Measurements from ENCODE around the gene DOK3. TPM values are rescaled to one million over a fixed set of nuclear protein-coding genes. Genes with fewer than 3 reads are reported as not detected.
A peak's percentile ranks its signal among the peaks of the same experiment; 100 is the strongest.

Gene DOK3
- total and polyA plus RNA-seq, 2 of the 13 experiments (the other 11 are each of a cell fraction or from before 2014, with no cell fraction given), result 1.4 to 1.5 TPM

DNA sequence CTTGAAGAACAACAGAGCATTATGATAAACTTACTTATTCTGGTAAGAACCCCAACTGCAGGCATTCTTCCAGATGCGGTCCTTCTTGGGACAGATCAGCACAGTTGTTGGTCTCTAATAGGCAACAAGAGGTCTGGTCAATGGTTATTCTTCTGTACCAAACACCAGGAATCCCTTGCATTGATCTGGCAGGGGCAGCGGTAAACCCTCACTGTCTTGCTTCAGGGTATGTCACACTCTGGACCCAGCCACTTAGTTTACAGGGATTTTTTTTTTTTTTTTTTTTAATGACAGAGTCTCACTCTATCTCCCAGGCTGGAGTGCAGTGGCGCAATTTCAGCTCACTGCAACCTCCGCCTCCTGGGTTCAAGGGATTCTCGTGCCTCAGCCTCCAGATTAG lies 46.0 kb upstream of the DOK3 start:
- ChIA-PET POLR2A (no interaction called here), CTCF (ENCODE audit: low intra/inter-chr PET ratio, low total read pairs) (no interaction called here)
- Histone ChIP-seq H3K9ac (ENCODE audit: insufficient read depth, low read depth, low read length) (no peak overlapping the region), H3K27me3 (ENCODE audit: control insufficient read depth in 1 of 2, insufficient read depth in 2 of 2, low read length in 2 of 2) (no peaks in the 10 kb centered on the region), H3K4me1 (ENCODE audit: insufficient read depth, low read length) (peaks cover 59% of the 10 kb centered on the region), H3K4me3 (replicated peaks in 1 of 3; ENCODE audit: insufficient read depth in 1 of 3, low read depth in 2 of 3, low read length in 3 of 3) (no peak overlapping the region), H4K20me1 (ENCODE audit: insufficient read depth, low read length) (peaks cover 7% of the 10 kb centered on the region; the same call in 1 of the 2 replicates), H3K79me2 (ENCODE audit: insufficient read depth, low read length) (peaks cover 39% of the 10 kb centered on the region), H3K4me2 (ENCODE audit: low read depth, low read length) (no peak overlapping the region), H2AFZ (ENCODE audit: low read length) (no peak overlapping the region), H3K36me3 (replicated peaks in 1 of 2; ENCODE audit: control insufficient read depth in 1 of 2, insufficient read depth in 2 of 2, low read length in 2 of 2) (peaks cover 4 to 12% of the 10 kb centered on the region in 2 experiments; a peak in 4 of 5 replicates), H3K27ac (ENCODE audit: extremely low read length, insufficient read depth, low read length) (no peak overlapping the region), H3K9me3 (ENCODE audit: low read length) (no peaks in the 10 kb centered on the region)
- TF ChIP-seq ZMYM2 (CRISPR knock-in tag; IDR thresholded peaks at IDR 0.05) (no peak), FIP1L1 (IDR thresholded peaks at IDR 0.05; ENCODE audit: borderline replicate concordance, insufficient read depth, low read depth, low read length) (no peak)
- TF ChIP-seq, protein P1, sequence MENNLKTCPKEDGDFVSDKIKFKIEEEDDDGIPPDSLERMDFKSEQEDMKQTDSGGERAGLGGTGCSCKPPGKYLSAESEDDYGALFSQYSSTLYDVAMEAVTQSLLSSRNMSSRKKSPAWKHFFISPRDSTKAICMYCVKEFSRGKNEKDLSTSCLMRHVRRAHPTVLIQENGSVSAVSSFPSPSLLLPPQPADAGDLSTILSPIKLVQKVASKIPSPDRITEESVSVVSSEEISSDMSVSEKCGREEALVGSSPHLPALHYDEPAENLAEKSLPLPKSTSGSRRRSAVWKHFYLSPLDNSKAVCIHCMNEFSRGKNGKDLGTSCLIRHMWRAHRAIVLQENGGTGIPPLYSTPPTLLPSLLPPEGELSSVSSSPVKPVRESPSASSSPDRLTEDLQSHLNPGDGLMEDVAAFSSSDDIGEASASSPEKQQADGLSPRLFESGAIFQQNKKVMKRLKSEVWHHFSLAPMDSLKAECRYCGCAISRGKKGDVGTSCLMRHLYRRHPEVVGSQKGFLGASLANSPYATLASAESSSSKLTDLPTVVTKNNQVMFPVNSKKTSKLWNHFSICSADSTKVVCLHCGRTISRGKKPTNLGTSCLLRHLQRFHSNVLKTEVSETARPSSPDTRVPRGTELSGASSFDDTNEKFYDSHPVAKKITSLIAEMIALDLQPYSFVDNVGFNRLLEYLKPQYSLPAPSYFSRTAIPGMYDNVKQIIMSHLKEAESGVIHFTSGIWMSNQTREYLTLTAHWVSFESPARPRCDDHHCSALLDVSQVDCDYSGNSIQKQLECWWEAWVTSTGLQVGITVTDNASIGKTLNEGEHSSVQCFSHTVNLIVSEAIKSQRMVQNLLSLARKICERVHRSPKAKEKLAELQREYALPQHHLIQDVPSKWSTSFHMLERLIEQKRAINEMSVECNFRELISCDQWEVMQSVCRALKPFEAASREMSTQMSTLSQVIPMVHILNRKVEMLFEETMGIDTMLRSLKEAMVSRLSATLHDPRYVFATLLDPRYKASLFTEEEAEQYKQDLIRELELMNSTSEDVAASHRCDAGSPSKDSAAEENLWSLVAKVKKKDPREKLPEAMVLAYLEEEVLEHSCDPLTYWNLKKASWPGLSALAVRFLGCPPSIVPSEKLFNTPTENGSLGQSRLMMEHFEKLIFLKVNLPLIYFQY (CRISPR knock-in tag; IDR thresholded peaks at IDR 0.05; ENCODE audit: borderline replicate concordance), result no peak
- FAIRE-seq (peak; percentile 18), ATAC-seq (no peak), DNase-seq (ENCODE audit: low spot score) (no peak)
- WGBS (ENCODE audit: low lambda C conversion rate), result 90% methylated on average over 5 of the region's 5 CpGs
- BruUV-seq (replicated peaks), result no TSS peak
- intact Hi-C loops (cut with micrococcal nuclease; ENCODE audit: unreplicated experiment), result loop anchor here (2.0 kb wide), 1 partner anchor 33 kb away; no protein-coding TSS in a partner anchor
- in situ Hi-C loops (cut with HindIII; ENCODE audit: extremely low pct_ligation_motif_present, low pct_unique_long_range_greater_than_20kb), result no loop called here

DNA sequence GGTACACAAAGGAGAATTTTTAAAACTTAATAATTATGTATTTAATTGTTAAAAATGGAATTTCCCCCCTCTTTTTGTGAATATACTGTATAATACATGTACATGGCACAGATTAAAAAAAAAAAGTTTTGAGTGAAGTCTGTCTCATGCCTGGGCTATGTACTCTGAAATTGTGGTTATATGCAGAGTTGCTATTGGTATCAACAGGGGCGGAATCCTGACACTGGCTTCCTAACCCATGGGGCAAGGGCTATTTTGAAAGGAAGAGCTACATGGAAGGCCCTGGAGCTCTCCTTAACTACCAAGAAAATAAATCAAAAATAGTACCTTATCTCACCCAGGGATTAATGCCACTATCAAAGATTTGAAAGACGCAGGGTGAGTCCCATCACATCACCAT lies 45.6 kb upstream of the DOK3 start:
- Histone ChIP-seq H3K79me2 (ENCODE audit: insufficient read depth, low read length) (peaks cover 43% of the 10 kb centered on the region), H3K9ac (ENCODE audit: insufficient read depth, low read depth, low read length) (no peak overlapping the region), H3K27ac (ENCODE audit: extremely low read length, insufficient read depth, low read length) (no peak overlapping the region), H3K9me3 (ENCODE audit: low read length) (no peaks in the 10 kb centered on the region), H3K4me3 (replicated peaks in 1 of 3; ENCODE audit: insufficient read depth in 1 of 3, low read depth in 2 of 3, low read length in 3 of 3) (peak overlapping the region in 2 of 3 experiments; percentile 39 to 96; a peak in 2 of 6 replicates), H4K20me1 (ENCODE audit: insufficient read depth, low read length) (peaks cover 7% of the 10 kb centered on the region; the same call in 1 of the 2 replicates), H3K4me1 (ENCODE audit: insufficient read depth, low read length) (peaks cover 59% of the 10 kb centered on the region), H3K4me2 (ENCODE audit: low read depth, low read length) (peak overlapping the region; percentile 88; the same call in 1 of the 2 replicates), H2AFZ (ENCODE audit: low read length) (peak overlapping the region; percentile 59), H3K36me3 (replicated peaks in 1 of 2; ENCODE audit: control insufficient read depth in 1 of 2, insufficient read depth in 2 of 2, low read length in 2 of 2) (peaks cover 5 to 16% of the 10 kb centered on the region in 2 experiments; a peak in 4 of 5 replicates), H3K27me3 (ENCODE audit: control insufficient read depth in 1 of 2, insufficient read depth in 2 of 2, low read length in 2 of 2) (no peaks in the 10 kb centered on the region)
- ATAC-seq (no peak), FAIRE-seq (no peak), DNase-seq (ENCODE audit: low spot score) (no peak)
- intact Hi-C loops (cut with micrococcal nuclease; ENCODE audit: unreplicated experiment) (no loop called here), in situ Hi-C loops (cut with HindIII; ENCODE audit: extremely low pct_ligation_motif_present, low pct_unique_long_range_greater_than_20kb) (no loop called here)
- CTCF ChIA-PET (ENCODE audit: low intra/inter-chr PET ratio, low total read pairs), result no interaction called here
- POLR2A ChIA-PET, result no interaction called here
- no TSS peak for BruUV-seq (replicated peaks)
- 97% methylated on average over 2 of the region's 2 CpGs for WGBS (ENCODE audit: low lambda C conversion rate)
- TF ChIP-seq, protein P2, sequence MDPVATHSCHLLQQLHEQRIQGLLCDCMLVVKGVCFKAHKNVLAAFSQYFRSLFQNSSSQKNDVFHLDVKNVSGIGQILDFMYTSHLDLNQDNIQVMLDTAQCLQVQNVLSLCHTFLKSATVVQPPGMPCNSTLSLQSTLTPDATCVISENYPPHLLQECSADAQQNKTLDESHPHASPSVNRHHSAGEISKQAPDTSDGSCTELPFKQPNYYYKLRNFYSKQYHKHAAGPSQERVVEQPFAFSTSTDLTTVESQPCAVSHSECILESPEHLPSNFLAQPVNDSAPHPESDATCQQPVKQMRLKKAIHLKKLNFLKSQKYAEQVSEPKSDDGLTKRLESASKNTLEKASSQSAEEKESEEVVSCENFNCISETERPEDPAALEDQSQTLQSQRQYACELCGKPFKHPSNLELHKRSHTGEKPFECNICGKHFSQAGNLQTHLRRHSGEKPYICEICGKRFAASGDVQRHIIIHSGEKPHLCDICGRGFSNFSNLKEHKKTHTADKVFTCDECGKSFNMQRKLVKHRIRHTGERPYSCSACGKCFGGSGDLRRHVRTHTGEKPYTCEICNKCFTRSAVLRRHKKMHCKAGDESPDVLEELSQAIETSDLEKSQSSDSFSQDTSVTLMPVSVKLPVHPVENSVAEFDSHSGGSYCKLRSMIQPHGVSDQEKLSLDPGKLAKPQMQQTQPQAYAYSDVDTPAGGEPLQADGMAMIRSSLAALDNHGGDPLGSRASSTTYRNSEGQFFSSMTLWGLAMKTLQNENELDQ (CRISPR knock-in tag; IDR thresholded peaks at IDR 0.05; ENCODE audit: borderline replicate concordance), result no peak
- TF ChIP-seq, protein P3, sequence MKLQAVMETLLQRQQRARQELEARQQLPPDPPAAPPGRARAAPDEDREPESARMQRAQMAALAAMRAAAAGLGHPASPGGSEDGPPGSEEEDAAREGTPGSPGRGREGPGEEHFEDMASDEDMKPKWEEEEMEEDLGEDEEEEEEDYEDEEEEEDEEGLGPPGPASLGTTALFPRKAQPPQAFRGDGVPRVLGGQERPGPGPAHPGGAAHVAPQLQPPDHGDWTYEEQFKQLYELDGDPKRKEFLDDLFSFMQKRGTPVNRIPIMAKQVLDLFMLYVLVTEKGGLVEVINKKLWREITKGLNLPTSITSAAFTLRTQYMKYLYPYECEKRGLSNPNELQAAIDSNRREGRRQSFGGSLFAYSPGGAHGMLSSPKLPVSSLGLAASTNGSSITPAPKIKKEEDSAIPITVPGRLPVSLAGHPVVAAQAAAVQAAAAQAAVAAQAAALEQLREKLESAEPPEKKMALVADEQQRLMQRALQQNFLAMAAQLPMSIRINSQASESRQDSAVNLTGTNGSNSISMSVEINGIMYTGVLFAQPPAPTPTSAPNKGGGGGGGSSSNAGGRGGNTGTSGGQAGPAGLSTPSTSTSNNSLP (IDR thresholded peaks at IDR 0.05; ENCODE audit: low read depth, low read length), result no peak
